HepG2 (cell line): ENCODE results near the gene LEFTY2. TPM values are rescaled to one million over a fixed set of nuclear protein-coding genes. Genes with fewer than 3 reads are reported as not detected.
A peak's percentile ranks its signal among the peaks of the same experiment; 100 is the strongest.

Source experiments
- CBX1 ChIP-seq: IDR thresholded peaks from one replicate; pipeline ENCODE4 v1.6.1; 2016; ENCODE audit warnings: antibody characterized with exemption, low read depth
- GATAD2A ChIP-seq: IDR thresholded peaks from 2 replicates; pipeline ENCODE4 v1.6.1; 2016
- KAT2B ChIP-seq: fragments of 150-350 bp; IDR thresholded peaks from 2 replicates; pipeline ENCODE4 v1.6.1; 2014; ENCODE audit warnings: low read depth, low read length, borderline replicate concordance
- SP5 ChIP-seq: IDR thresholded peaks from 2 replicates; pipeline ENCODE4 v1.6.1; 2016; ENCODE audit warnings: low read depth, borderline replicate concordance
- USF2 ChIP-seq, 2 experiments: sonication (generic) in 1 of 2; formaldehyde crosslinking in 1 of 2; IDR thresholded peaks; 2 replicates each; pipeline versions ENCODE4 v1.5.1 to v1.6.1; 2011 to 2020; ENCODE audit warnings: borderline replicate concordance in 1 of 2, low read depth in 1 of 2, low read length in 1 of 2, mild to moderate bottlenecking in 1 of 2, missing genetic modification reagents in 1 of 2, moderate library complexity in 1 of 2
- ZFP37 ChIP-seq: sonication (generic); formaldehyde crosslinking; IDR thresholded peaks from 2 replicates; pipeline ENCODE4 v1.4.0; 2020; ENCODE audit warnings: missing genetic modification reagents, borderline replicate concordance
- ZFP62 ChIP-seq: sonication (generic); formaldehyde crosslinking; IDR thresholded peaks from 2 replicates; pipeline ENCODE4 v1.4.0; 2020; ENCODE audit warnings: missing genetic modification reagents
- ZNF263 ChIP-seq: sonication (generic); formaldehyde crosslinking; IDR thresholded peaks from 2 replicates; pipeline ENCODE4 v1.4.0; 2020; ENCODE audit warnings: missing genetic modification reagents
- ZNF577 ChIP-seq: sonication (generic); formaldehyde crosslinking; IDR thresholded peaks from 2 replicates; pipeline ENCODE4 v1.4.0; 2020; ENCODE audit warnings: mild to moderate bottlenecking, low read depth, missing genetic modification reagents, borderline replicate concordance
- polyA plus RNA-seq, 8 experiments: library from polyadenylated mRNA; depleted of rRNA in 3 of 8; stranded (reverse) in 7 of 8; unstranded in 1 of 8; fragments of >200 nt; fragmentation: Illumina TruSeq in 4 of 8; extraction: Trizol in 4 of 8; gene quantifications; 2 replicates each; pipeline versions ENCODE4 v1.2.1 to v1.2.3, GENCODE V29; 2011 to 2016; ENCODE audit warnings: low read depth in 4 of 8, missing spikeins in 1 of 8, mixed read lengths in 1 of 8; ENCODE audit not compliant: insufficient read depth in 1 of 8
- total RNA-seq, 5 experiments: library from RNA; depleted of rRNA; stranded (reverse); fragments of >200 nt; fragmentation: Illumina TruSeq; extraction: Trizol; gene quantifications; 2 replicates each; pipeline ENCODE4 v1.2.3, GENCODE V29; 2016; ENCODE audit warnings: low read depth in 1 of 5
- TF ChIP-seq, protein P1 (sequence below): sonication (generic); formaldehyde crosslinking; IDR thresholded peaks from 2 replicates; pipeline ENCODE4 v1.4.0; 2020; ENCODE audit warnings: mild to moderate bottlenecking, missing genetic modification reagents
- TF ChIP-seq, protein P2 (sequence below): sonication (generic); formaldehyde crosslinking; IDR thresholded peaks from 2 replicates; pipeline ENCODE4 v1.5.1; 2020; ENCODE audit warnings: mild to moderate bottlenecking, missing genetic modification reagents

LEFTY2 gene
- total and polyA plus RNA-seq, 2 of the 13 experiments (the other 11 are each of a cell fraction or from before 2014, with no cell fraction given), result 0.13 to 0.33 TPM

- TF ChIP-seq USF2 (IDR thresholded peaks at IDR 0.05; ENCODE audit: low read depth, low read length) (no peak), USF2 (CRISPR knock-in tag; IDR thresholded peaks at IDR 0.05; ENCODE audit: borderline replicate concordance) (no peak), KAT2B (no peak), ZNF577 (CRISPR knock-in tag) (no peak), ZFP62 (CRISPR knock-in tag) (no peak), CBX1 (no peak), ZNF263 (no peak), GATAD2A (CRISPR knock-in tag) (peak; percentile 50), SP5 (CRISPR knock-in tag) (peak; percentile 48; the same call in 1 of the 2 replicates), ZFP37 (CRISPR knock-in tag) (no peak)
- TF ChIP-seq, protein P1, sequence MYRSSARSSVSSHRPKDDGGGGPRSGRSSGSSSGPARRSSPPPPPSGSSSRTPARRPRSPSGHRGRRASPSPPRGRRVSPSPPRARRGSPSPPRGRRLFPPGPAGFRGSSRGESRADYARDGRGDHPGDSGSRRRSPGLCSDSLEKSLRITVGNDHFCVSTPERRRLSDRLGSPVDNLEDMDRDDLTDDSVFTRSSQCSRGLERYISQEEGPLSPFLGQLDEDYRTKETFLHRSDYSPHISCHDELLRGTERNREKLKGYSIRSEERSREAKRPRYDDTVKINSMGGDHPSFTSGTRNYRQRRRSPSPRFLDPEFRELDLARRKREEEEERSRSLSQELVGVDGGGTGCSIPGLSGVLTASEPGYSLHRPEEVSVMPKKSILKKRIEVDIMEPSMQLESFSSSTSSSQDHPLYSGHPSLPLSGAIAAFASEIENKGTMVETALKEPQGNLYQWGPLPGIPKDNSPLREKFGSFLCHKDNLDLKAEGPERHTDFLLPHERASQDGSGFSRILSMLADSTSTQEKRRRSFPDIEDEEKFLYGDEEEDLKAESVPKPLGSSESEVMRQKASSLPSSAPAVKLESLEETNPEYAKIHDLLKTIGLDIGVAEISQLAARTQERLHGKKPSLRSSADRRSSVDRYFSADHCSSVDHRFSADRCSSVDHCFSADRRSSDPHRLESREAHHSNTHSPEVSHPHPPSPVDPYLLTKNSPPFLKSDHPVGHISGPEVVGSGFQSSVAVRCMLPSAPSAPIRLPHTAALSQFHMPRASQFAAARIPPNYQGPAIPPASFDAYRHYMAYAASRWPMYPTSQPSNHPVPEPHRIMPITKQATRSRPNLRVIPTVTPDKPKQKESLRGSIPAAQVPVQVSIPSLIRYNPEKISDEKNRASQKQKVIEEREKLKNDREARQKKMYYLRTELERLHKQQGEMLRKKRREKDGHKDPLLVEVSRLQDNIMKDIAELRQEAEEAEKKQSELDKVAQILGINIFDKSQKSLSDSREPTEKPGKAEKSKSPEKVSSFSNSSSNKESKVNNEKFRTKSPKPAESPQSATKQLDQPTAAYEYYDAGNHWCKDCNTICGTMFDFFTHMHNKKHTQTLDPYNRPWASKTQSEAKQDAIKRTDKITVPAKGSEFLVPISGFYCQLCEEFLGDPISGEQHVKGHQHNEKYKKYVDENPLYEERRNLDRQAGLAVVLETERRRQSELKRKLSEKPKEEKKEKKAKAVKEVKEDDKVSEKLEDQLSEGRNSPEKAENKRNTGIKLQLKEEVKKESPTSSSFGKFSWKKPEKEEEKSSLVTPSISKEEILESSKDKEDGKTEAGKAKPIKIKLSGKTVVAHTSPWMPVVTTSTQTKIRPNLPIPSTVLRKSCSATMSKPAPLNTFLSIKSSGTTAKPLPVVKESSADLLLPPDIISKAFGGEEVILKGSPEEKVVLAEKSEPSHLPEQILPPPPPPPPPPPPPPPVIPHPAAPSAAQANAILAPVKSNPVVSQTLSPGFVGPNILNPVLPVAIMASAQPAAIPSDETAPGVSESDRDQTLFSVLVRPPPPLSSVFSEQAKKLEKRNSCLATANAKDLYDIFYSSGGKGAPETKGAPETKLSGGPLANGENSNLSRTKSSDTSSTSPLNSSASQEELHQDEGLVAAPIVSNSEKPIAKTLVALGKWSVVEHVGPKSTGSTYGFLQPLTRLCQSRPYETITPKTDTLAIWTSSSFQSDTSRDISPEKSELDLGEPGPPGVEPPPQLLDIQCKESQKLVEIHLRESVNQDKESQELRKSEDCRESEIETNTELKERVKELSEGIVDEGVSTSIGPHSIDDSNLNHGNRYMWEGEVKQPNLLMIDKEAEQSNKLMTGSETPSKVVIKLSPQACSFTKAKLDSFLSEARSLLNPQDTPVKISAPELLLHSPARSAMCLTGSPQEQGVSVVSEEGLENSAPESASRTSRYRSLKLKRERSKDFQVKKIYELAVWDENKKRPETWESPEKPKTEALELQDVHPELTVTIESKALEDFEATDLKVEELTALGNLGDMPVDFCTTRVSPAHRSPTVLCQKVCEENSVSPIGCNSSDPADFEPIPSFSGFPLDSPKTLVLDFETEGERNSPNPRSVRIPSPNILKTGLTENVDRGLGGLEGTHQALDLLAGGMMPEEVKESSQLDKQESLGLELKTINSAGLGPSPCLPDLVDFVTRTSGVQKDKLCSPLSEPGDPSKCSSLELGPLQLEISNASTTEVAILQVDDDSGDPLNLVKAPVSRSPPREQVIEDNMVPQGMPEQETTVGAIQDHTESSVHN (CRISPR knock-in tag), result no peak
- TF ChIP-seq, protein P2, sequence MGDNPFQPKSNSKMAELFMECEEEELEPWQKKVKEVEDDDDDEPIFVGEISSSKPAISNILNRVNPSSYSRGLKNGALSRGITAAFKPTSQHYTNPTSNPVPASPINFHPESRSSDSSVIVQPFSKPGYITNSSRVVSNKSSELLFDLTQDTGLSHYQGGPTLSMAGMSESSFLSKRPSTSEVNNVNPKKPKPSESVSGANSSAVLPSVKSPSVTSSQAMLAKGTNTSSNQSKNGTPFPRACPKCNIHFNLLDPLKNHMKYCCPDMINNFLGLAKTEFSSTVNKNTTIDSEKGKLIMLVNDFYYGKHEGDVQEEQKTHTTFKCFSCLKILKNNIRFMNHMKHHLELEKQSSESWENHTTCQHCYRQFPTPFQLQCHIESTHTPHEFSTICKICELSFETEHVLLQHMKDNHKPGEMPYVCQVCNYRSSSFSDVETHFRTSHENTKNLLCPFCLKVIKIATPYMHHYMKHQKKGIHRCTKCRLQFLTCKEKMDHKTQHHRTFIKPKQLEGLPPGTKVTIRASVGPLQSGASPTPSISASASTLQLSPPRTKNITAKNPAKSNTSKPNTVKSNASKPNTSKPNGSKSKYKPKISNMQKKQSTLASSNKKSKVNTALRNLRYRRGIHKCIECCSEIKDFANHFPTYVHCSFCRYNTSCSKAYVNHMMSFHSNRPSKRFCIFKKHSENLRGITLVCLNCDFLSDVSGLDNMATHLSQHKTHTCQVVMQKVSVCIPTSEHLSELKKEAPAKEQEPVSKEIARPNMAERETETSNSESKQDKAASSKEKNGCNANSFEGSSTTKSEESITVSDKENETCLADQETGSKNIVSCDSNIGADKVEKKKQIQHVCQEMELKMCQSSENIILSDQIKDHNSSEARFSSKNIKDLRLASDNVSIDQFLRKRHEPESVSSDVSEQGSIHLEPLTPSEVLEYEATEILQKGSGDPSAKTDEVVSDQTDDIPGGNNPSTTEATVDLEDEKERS (CRISPR knock-in tag), result 0 out of 2 replicates have a peak, but pooled peaks have one; percentile 19
Measured at GRCh38 chr1:225896937-225897549, 44.0 kb downstream of the LEFTY2 start (continued).
